ENCODE data around the gene FOXL2.

The FOXL2 gene

DNA sequence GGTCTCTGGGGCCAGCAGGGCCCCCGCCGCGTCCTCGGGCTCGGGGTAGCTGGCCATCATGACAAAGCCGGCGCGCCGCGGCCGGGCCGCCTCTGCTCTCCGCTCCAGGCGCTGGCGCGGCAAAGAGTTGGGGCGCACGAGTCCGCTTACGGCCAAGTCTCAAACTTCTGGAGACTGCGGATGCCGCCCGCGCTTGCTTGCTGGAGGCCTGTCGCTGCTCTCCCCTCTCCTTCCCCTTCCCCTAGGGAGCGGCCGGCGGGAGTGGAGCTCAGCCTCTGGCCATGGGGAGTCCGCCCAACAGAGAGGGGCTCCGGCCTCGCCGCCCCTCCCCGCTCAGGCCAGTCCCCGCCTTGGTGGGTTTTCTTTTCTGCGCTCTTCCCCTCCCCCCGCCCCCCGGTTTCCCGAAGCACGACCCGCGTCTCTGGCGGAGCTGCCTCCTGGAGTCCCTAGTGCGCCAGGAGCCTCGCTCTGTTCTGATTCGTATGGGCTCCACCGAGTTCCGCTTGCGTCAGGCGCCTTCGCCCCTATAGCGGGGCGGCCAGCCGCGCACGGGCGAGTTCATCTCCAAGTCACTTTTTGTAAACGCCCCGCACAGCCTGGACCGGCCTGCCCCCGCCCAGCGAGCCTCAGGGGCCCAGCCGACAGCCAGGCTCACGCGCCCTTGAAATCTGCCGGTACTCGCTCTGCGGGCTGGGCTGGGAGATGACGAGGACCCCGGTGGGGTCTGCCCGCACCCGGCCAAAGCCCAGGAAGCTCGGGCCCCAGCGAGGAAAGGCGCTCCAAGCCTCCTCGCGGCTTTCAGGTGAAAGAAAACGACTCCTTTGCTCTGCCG, at the start of gene FOXL2, which contains the start of gene FOXL2NB:
Gene FOXL2 (minus strand): TSS at position 475 of the 832 bp plus-strand sequence. CDS start 415 bp downstream, at position 60.
Gene FOXL2NB (plus strand): TSS at position 555 of the 832 bp plus-strand sequence. CDS start 148 bp downstream, at position 703.
- DNase-seq (ENCODE audit: low spot score) = no peak
- peak; percentile 45 for ATAC-seq (ENCODE audit: low read depth)
- H3K27me3 ChIP-seq (ENCODE audit: insufficient read depth, poor library complexity, severe bottlenecking) = peaks cover 91% of the 10 kb centered on the region
- no peak within 1 kb of the TSS for H3K27ac ChIP-seq (ENCODE audit: poor library complexity, severe bottlenecking)
- peak within 1 kb of the TSS; percentile 31 for H3K4me3 ChIP-seq (ENCODE audit: severe bottlenecking)
- no peaks in the 10 kb centered on the region for H3K9me3 ChIP-seq (ENCODE audit: severe bottlenecking)
- no peaks in the 10 kb centered on the region for H3K36me3 ChIP-seq (ENCODE audit: low read depth)
- TF ChIP-seq, protein P1, sequence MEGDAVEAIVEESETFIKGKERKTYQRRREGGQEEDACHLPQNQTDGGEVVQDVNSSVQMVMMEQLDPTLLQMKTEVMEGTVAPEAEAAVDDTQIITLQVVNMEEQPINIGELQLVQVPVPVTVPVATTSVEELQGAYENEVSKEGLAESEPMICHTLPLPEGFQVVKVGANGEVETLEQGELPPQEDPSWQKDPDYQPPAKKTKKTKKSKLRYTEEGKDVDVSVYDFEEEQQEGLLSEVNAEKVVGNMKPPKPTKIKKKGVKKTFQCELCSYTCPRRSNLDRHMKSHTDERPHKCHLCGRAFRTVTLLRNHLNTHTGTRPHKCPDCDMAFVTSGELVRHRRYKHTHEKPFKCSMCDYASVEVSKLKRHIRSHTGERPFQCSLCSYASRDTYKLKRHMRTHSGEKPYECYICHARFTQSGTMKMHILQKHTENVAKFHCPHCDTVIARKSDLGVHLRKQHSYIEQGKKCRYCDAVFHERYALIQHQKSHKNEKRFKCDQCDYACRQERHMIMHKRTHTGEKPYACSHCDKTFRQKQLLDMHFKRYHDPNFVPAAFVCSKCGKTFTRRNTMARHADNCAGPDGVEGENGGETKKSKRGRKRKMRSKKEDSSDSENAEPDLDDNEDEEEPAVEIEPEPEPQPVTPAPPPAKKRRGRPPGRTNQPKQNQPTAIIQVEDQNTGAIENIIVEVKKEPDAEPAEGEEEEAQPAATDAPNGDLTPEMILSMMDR (IDR thresholded peaks at IDR 0.05; ENCODE audit: poor library complexity, severe bottlenecking) = no peak
- no peaks in the 10 kb centered on the region for H3K4me1 ChIP-seq (ENCODE audit: insufficient read depth, poor library complexity, severe bottlenecking)

DNA sequence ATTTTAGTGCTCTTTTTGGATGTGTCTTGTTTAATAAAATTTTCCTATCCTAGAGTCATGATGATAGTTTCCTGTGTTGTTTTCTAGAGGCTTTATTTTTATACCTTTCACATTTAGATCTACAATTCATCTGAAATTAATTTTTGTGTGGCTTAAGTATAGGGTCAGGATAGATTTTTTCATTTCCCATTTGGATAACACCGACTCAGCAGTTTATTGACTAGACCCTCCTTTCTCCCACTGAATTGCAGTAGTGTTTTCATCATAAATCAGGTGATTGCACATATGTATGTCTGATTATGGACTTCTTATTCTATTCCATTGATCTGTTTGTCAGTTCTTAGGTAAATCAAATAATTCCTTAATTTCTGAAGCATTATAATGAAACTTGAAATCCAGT, 48.8 kb upstream of the FOXL2 start:
- TF ChIP-seq, protein P1 (IDR thresholded peaks at IDR 0.05; ENCODE audit: poor library complexity, severe bottlenecking) = no peak
- H3K4me3 ChIP-seq (ENCODE audit: severe bottlenecking) = no peak overlapping the region
- peaks cover 10% of the 10 kb centered on the region for H3K27me3 ChIP-seq (ENCODE audit: insufficient read depth, poor library complexity, severe bottlenecking)
- no peaks in the 10 kb centered on the region for H3K36me3 ChIP-seq (ENCODE audit: low read depth)
- no peaks in the 10 kb centered on the region for H3K4me1 ChIP-seq (ENCODE audit: insufficient read depth, poor library complexity, severe bottlenecking)
- no peak overlapping the region for H3K27ac ChIP-seq (ENCODE audit: poor library complexity, severe bottlenecking)
- ATAC-seq (ENCODE audit: low read depth) = no peak
- DNase-seq (ENCODE audit: low spot score) = no peak
- no peaks in the 10 kb centered on the region for H3K9me3 ChIP-seq (ENCODE audit: severe bottlenecking)

DNA sequence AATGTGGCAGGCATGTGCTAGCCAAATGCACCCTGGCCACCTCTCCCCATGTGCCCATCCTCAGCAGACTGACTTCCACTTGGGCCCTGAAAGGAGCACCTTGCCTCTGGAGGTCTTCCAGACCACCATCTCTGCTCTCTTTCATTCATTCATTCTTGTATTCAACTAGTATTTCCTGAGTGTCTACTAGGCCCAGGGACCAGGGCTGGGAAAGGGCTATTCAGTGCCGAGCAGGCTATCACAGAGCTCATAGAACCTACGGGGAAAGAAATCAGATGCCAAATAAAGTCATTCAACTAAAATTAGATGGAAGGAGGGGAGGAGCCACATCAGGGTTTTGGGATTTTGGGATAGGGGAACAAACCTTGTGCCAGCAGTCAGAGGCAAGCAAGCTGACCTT, 40.2 kb upstream of the FOXL2 start:
- Histone ChIP-seq H3K27me3 (ENCODE audit: insufficient read depth, poor library complexity, severe bottlenecking) (no peaks in the 10 kb centered on the region), H3K4me3 (ENCODE audit: severe bottlenecking) (no peak overlapping the region), H3K36me3 (ENCODE audit: low read depth) (no peaks in the 10 kb centered on the region), H3K27ac (ENCODE audit: poor library complexity, severe bottlenecking) (no peak overlapping the region), H3K9me3 (ENCODE audit: severe bottlenecking) (no peaks in the 10 kb centered on the region), H3K4me1 (ENCODE audit: insufficient read depth, poor library complexity, severe bottlenecking) (no peaks in the 10 kb centered on the region)
- DNase-seq (ENCODE audit: low spot score) = no peak
- no peak for ATAC-seq (ENCODE audit: low read depth)
- TF ChIP-seq, protein P1 (IDR thresholded peaks at IDR 0.05; ENCODE audit: poor library complexity, severe bottlenecking) = no peak

DNA sequence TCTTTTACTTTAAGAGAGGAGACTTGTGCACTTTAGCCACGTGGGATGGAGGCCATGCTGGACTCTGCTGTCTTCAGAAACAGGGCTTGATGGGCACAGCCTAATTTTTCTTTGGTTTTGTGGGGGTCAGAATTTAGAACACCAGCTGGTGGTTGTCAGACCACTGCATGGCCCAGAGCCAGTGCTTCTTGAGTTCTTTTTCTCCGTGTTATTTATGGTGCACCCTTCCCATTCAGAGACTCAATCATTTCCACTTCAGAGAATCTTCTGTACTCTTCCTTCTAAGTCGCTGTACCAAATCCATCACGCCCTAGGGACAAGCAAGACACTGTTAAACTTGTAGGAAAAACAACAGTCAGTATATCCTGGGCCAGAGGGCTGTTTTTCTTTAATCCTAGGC, 39.0 kb upstream of the FOXL2 start:
- no peak for ATAC-seq (ENCODE audit: low read depth)
- Histone ChIP-seq H3K27me3 (ENCODE audit: insufficient read depth, poor library complexity, severe bottlenecking) (no peaks in the 10 kb centered on the region), H3K4me1 (ENCODE audit: insufficient read depth, poor library complexity, severe bottlenecking) (no peaks in the 10 kb centered on the region), H3K4me3 (ENCODE audit: severe bottlenecking) (no peak overlapping the region), H3K9me3 (ENCODE audit: severe bottlenecking) (no peaks in the 10 kb centered on the region), H3K36me3 (ENCODE audit: low read depth) (no peaks in the 10 kb centered on the region), H3K27ac (ENCODE audit: poor library complexity, severe bottlenecking) (no peak overlapping the region)
- TF ChIP-seq, protein P1 (IDR thresholded peaks at IDR 0.05; ENCODE audit: poor library complexity, severe bottlenecking) = no peak
- DNase-seq (ENCODE audit: low spot score) = no peak

DNA sequence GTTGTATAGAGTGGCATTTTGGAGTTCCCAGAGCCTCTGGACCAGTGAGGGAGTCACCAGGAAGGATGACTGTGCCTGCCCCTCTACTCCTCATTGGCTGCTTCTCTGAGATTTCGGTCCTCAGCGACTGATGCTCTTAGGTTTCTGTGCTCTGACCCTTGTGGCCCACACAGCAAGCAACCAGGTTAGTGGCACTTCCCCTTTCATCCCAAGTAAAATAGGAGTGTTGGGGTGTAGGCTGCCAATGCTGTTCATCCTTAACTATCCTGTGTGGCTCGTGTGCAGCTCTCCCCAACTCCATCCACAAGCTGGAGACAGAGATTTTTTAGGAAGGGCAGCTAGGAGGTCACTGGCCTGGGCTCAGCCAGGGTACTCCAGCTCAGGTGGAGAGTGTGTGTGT, 37.9 kb upstream of the FOXL2 start:
- Histone ChIP-seq H3K9me3 (ENCODE audit: severe bottlenecking) (no peaks in the 10 kb centered on the region), H3K36me3 (ENCODE audit: low read depth) (no peaks in the 10 kb centered on the region), H3K27ac (ENCODE audit: poor library complexity, severe bottlenecking) (no peak overlapping the region), H3K27me3 (ENCODE audit: insufficient read depth, poor library complexity, severe bottlenecking) (no peaks in the 10 kb centered on the region), H3K4me1 (ENCODE audit: insufficient read depth, poor library complexity, severe bottlenecking) (no peaks in the 10 kb centered on the region), H3K4me3 (ENCODE audit: severe bottlenecking) (no peak overlapping the region)
- ATAC-seq (ENCODE audit: low read depth) = peak; percentile 27; the same call in 1 of the 3 replicates
- no peak for DNase-seq (ENCODE audit: low spot score)
- TF ChIP-seq, protein P1 (IDR thresholded peaks at IDR 0.05; ENCODE audit: poor library complexity, severe bottlenecking) = no peak
